ENCODE data around the gene SH2D2A. TPM values are rescaled to one million over a fixed set of nuclear protein-coding genes. Genes with fewer than 3 reads are reported as not detected.

SH2D2A gene
- total RNA-seq, 1 donor from 2014 or later, result 286 TPM

GRCh38 chr1:156788136-156788535, 28.5 kb downstream of the SH2D2A start:
- no peaks in the 10 kb centered on the region for H3K9me3 Mint-ChIP-seq
- H3K36me3 Mint-ChIP-seq (ENCODE audit: low read depth), result peaks cover 40% of the 10 kb centered on the region
- no peak overlapping the region for H3K27ac Mint-ChIP-seq
- H3K4me3 Mint-ChIP-seq, result no peak overlapping the region
- H3K27me3 Mint-ChIP-seq (ENCODE audit: insufficient read depth), result no peaks in the 10 kb centered on the region
- intact Hi-C loops (cut with micrococcal nuclease), result no loop called here
- DNase-seq (ENCODE audit: low spot score), result no peak
- H3K4me1 Mint-ChIP-seq (ENCODE audit: low read depth), result no peaks in the 10 kb centered on the region

DNA sequence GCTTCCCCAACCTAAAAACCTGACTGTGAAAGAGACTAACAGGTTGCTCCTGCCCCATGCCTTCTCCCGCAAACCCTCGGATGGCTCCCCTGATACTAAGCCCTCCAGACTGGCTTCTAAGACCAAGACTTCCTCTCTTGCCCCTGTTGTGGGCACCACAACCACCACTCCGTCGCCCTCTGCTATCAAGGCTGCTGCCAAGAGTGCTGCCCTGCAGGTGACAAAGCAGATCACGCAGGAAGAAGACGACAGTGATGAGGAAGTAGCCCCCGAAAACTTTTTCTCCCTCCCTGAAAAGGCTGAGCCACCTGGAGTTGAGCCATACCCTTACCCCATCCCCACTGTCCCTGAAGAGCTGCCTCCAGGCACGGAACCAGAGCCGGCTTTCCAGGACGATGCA, 30.0 kb downstream of the SH2D2A start:
- H3K27ac Mint-ChIP-seq, result no peak overlapping the region
- H3K4me1 Mint-ChIP-seq (ENCODE audit: low read depth), result peaks cover 11% of the 10 kb centered on the region
- no peak for DNase-seq (ENCODE audit: low spot score)
- H3K4me3 Mint-ChIP-seq, result no peak overlapping the region
- H3K9me3 Mint-ChIP-seq, result no peaks in the 10 kb centered on the region
- peaks cover 43% of the 10 kb centered on the region for H3K36me3 Mint-ChIP-seq (ENCODE audit: low read depth)
- intact Hi-C loops (cut with micrococcal nuclease), result no loop called here
- no peaks in the 10 kb centered on the region for H3K27me3 Mint-ChIP-seq (ENCODE audit: insufficient read depth)

- no peaks in the 10 kb centered on the region for H3K27me3 Mint-ChIP-seq (ENCODE audit: insufficient read depth)
- no peak for DNase-seq (ENCODE audit: low spot score)
- no peaks in the 10 kb centered on the region for H3K9me3 Mint-ChIP-seq
- intact Hi-C loops (cut with micrococcal nuclease), result no loop called here
- peaks cover 41% of the 10 kb centered on the region for H3K36me3 Mint-ChIP-seq (ENCODE audit: low read depth)
- H3K4me1 Mint-ChIP-seq (ENCODE audit: low read depth), result peaks cover 19% of the 10 kb centered on the region
- no peak overlapping the region for H3K4me3 Mint-ChIP-seq
- H3K27ac Mint-ChIP-seq, result no peak overlapping the region
Observed at GRCh38 chr1:156785458-156785857, 31.2 kb downstream of the SH2D2A start.

- Mint-ChIP-seq H3K9me3 (no peaks in the 10 kb centered on the region), H3K36me3 (ENCODE audit: low read depth) (peaks cover 19% of the 10 kb centered on the region), H3K4me3 (no peak overlapping the region), H3K27me3 (ENCODE audit: insufficient read depth) (no peaks in the 10 kb centered on the region), H3K4me1 (ENCODE audit: low read depth) (peaks cover 33% of the 10 kb centered on the region), H3K27ac (no peak overlapping the region)
- no peak for DNase-seq (ENCODE audit: low spot score)
- intact Hi-C loops (cut with micrococcal nuclease), result no loop called here
Observed at GRCh38 chr1:156781585-156782186, 35.0 kb downstream of the SH2D2A start.

DNA sequence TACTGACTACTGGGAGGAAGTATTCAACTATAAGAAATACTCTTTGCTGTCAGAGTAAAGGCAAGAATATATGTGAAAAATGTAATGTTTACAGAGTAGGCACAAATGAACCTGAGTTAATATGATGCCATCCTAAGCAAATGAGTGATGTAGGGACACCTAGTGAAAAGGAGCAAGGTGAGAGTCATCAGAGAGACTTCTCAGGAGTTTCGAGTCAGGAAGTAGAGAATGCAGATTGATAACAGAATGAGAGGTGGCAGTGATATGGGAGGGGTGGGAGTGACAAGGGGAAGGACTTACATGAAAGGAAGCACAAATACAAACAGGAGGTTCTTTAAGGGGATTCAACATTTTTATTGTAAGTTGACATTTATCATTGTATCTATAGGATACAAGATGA, 39.1 kb downstream of the SH2D2A start:
- H3K4me1 Mint-ChIP-seq (ENCODE audit: low read depth), result peaks cover 48% of the 10 kb centered on the region
- no peak for DNase-seq (ENCODE audit: low spot score)
- H3K4me3 Mint-ChIP-seq, result no peak overlapping the region
- H3K27me3 Mint-ChIP-seq (ENCODE audit: insufficient read depth), result no peaks in the 10 kb centered on the region
- H3K36me3 Mint-ChIP-seq (ENCODE audit: low read depth), result peaks cover 29% of the 10 kb centered on the region
- H3K27ac Mint-ChIP-seq, result peak overlapping the region; percentile 5
- no peaks in the 10 kb centered on the region for H3K9me3 Mint-ChIP-seq
- intact Hi-C loops (cut with micrococcal nuclease), result no loop called here

- Mint-ChIP-seq H3K36me3 (ENCODE audit: low read depth) (peaks cover 23% of the 10 kb centered on the region), H3K27ac (no peak overlapping the region), H3K4me3 (no peak overlapping the region), H3K27me3 (ENCODE audit: insufficient read depth) (no peaks in the 10 kb centered on the region), H3K9me3 (no peaks in the 10 kb centered on the region), H3K4me1 (ENCODE audit: low read depth) (peaks cover 48% of the 10 kb centered on the region)
- no peak for DNase-seq (ENCODE audit: low spot score)
- intact Hi-C loops (cut with micrococcal nuclease), result no loop called here
Observed at GRCh38 chr1:156776942-156777341, 39.7 kb downstream of the SH2D2A start.

GRCh38 chr1:156775799-156776198, 40.8 kb downstream of the SH2D2A start:
- peaks cover 44% of the 10 kb centered on the region for H3K4me1 Mint-ChIP-seq (ENCODE audit: low read depth)
- intact Hi-C loops (cut with micrococcal nuclease), result no loop called here
- no peak overlapping the region for H3K27ac Mint-ChIP-seq
- no peak overlapping the region for H3K4me3 Mint-ChIP-seq
- H3K36me3 Mint-ChIP-seq (ENCODE audit: low read depth), result peaks cover 22% of the 10 kb centered on the region
- no peak for DNase-seq (ENCODE audit: low spot score)
- no peaks in the 10 kb centered on the region for H3K9me3 Mint-ChIP-seq
- H3K27me3 Mint-ChIP-seq (ENCODE audit: insufficient read depth), result no peaks in the 10 kb centered on the region

GRCh38 chr1:156773607-156774006, 43.0 kb downstream of the SH2D2A start:
- Mint-ChIP-seq H3K4me3 (no peak overlapping the region), H3K4me1 (ENCODE audit: low read depth) (peaks cover 64% of the 10 kb centered on the region), H3K27me3 (ENCODE audit: insufficient read depth) (no peaks in the 10 kb centered on the region), H3K9me3 (no peaks in the 10 kb centered on the region), H3K36me3 (ENCODE audit: low read depth) (peaks cover 33% of the 10 kb centered on the region), H3K27ac (no peak overlapping the region)
- no peak for DNase-seq (ENCODE audit: low spot score)
- intact Hi-C loops (cut with micrococcal nuclease), result no loop called here

DNA sequence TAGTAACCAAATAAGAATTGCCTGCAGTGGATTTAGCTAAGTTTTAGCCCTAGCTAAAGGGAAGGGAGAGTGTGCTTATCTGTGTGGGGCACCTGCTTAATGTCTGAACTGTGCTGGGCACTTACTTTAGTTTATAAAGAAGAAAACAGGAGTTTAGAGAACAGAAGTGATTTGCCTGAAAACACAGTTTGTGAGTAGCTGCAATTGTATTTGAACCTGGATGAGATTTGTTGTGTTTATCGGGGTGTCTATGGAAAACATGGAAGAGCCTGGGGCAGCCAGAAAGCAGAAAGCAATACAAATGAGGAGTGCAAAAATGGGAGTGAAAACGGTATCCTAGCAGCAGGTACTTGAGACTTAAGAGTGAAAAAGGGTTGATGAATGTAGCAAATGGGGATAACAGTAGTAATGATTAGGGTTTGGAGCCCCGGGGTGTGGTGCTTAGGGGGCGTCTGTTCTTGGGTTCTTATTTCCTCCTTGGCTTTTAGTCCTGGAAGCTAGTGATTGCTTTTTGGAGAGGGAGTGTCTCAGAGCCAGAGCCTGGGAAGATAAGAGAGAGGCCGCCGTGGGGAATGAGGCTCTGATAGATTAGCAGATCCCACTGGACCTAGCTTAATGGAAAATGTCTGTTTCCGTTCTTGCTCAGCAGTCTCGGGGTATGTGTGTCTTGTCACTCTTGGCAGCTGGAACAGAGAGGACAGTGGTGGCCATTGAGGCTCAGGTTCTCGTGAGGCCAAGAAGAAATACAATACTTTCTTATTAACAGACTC, 43.7 kb downstream of the SH2D2A start:
- Mint-ChIP-seq H3K27me3 (ENCODE audit: insufficient read depth) (no peaks in the 10 kb centered on the region), H3K9me3 (no peaks in the 10 kb centered on the region), H3K27ac (no peak overlapping the region), H3K36me3 (ENCODE audit: low read depth) (peaks cover 33% of the 10 kb centered on the region), H3K4me3 (no peak overlapping the region), H3K4me1 (ENCODE audit: low read depth) (peaks cover 63% of the 10 kb centered on the region)
- intact Hi-C loops (cut with micrococcal nuclease), result no loop called here
- no peak for DNase-seq (ENCODE audit: low spot score)

DNA sequence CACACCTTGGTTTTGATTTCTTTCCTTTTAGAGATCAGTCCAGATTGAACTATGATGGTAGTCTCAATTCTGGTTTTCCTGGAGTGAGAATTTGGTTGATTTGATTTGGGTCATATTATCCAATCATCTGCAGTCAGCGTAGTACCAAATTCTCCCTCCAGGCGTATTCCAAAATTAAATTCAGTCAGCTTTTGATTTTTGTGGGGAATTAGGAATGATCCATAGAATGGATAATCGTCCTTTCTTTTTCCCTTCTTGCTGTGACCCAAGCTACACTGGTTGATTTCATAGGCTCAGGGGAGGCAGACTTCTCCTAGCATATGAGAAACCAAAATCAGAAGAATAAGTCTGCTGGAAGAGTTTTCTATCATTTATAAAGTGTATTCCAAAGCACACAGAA, 44.4 kb downstream of the SH2D2A start:
- Mint-ChIP-seq H3K4me3 (no peak overlapping the region), H3K36me3 (ENCODE audit: low read depth) (peaks cover 33% of the 10 kb centered on the region), H3K9me3 (no peaks in the 10 kb centered on the region), H3K4me1 (ENCODE audit: low read depth) (peaks cover 57% of the 10 kb centered on the region), H3K27ac (no peak overlapping the region), H3K27me3 (ENCODE audit: insufficient read depth) (no peaks in the 10 kb centered on the region)
- intact Hi-C loops (cut with micrococcal nuclease), result no loop called here
- no peak for DNase-seq (ENCODE audit: low spot score)

DNA sequence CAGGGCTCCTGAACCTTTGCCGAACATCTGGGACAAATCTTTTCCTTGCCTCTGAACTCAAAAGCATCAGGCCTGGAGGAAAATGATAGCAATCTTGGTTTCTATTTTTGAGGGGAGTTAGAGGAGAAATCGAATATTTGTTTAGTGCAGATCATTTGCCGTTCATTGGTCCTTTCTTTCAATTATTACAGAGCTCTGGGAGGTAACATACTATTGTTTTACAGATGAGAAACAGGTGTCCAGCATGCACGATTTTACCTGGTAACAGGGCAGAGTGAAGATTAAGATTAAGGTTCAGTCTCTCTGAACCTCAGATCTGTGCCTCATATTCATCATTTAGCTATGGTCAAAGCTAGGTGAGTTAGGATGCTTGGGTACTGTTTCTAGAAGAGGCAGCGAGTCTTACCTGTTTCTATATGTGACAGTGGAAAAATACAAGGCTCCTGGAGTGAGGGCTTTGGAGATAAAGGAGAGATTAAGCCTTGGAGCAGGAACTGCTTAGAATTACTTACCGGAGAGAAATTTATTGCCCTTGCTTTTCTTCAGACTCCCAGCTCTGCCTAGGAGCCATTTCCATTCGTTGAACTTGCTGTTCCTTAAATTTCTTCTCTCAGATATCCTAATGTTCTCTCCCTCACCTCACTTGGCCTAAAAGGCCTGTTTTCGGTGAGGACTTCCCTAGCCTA, 47.9 kb downstream of the SH2D2A start:
- Mint-ChIP-seq H3K27ac (no peak overlapping the region), H3K4me1 (ENCODE audit: low read depth) (peaks cover 61% of the 10 kb centered on the region), H3K27me3 (ENCODE audit: insufficient read depth) (no peaks in the 10 kb centered on the region), H3K36me3 (ENCODE audit: low read depth) (peaks cover 28% of the 10 kb centered on the region), H3K9me3 (no peaks in the 10 kb centered on the region), H3K4me3 (no peak overlapping the region)
- DNase-seq (ENCODE audit: low spot score), result no peak
- intact Hi-C loops (cut with micrococcal nuclease), result loop anchor here (5.0 kb wide), 3 partner anchors 81 to 716 kb away; partner anchors contain the start of genes GPATCH4, LAMTOR2 and UBQLN4

- Mint-ChIP-seq H3K9me3 (no peaks in the 10 kb centered on the region), H3K36me3 (ENCODE audit: low read depth) (peaks cover 22% of the 10 kb centered on the region), H3K27me3 (ENCODE audit: insufficient read depth) (no peaks in the 10 kb centered on the region), H3K4me1 (ENCODE audit: low read depth) (peaks cover 54% of the 10 kb centered on the region), H3K27ac (no peak overlapping the region), H3K4me3 (no peak overlapping the region)
- peak; percentile 47 for DNase-seq (ENCODE audit: low spot score)
- intact Hi-C loops (cut with micrococcal nuclease), result loop anchor here (1.0 to 5.0 kb wide), 12 partner anchors 17 to 716 kb away; partner anchors contain the start of genes CCT3, GPATCH4, HDGF and ISG20L2
Observed at GRCh38 chr1:156767879-156768604, 48.6 kb downstream of the SH2D2A start.

Measured in activated T-helper 1 cell treated with anti-CD3 and anti-CD28 coated beads, Interleukin-12 subunit alpha, Interleukin-12 subunit beta, Interleukin-2, Interleukin-4 antibody, amounts not matched to agents 30 ng/mL and 10 ng/mL and 1 ng/mL, durations not matched to agents 14 hours and 24 hours and 36 hours (primary cell).